HEK293 (cell line): ENCODE measurements around the gene NRIP1.

Experiments
- CTCF ChIA-PET: fragments of 350-600 bp; formaldehyde crosslinking; extraction: SDS; loops from one replicate; lab custom pipeline; 2021; ENCODE audit warnings: antibody characterized with exemption; lab: Yijun Ruan, JAX
- POLR2A ChIA-PET: fragments of 300-600 bp; formaldehyde crosslinking; extraction: SDS; loops from one replicate; lab custom pipeline; 2020; ENCODE audit warnings: antibody characterized with exemption, inconsistent platforms; lab: Yijun Ruan, JAX
- H3K27ac ChIP-seq: fragments of 200-500 bp; sonication (Bioruptor generic); 2 replicates; pipeline ENCODE4 v1.5.1; 2014; ENCODE audit warnings: low read depth, low read length, control low read depth, inconsistent platforms; ENCODE audit errors: extremely low read depth
- H3K36me3 ChIP-seq, 2 experiments: fragments of 200-500 bp in 1 of 2; sonication (Bioruptor generic) in 1 of 2; 1 replicate in 1 of 2; 2 replicates in 1 of 2; pipeline ENCODE4 v1.5.1; 2014 to 2017; ENCODE audit warnings: inconsistent platforms in 2 of 2, low read length in 2 of 2; ENCODE audit not compliant: control insufficient read depth in 2 of 2, insufficient read depth in 1 of 2
- H3K4me1 ChIP-seq: fragments of 200-500 bp; sonication (Bioruptor generic); 2 replicates; pipeline ENCODE4 v1.5.1; 2014; ENCODE audit warnings: mild to moderate bottlenecking, low read length, inconsistent platforms; ENCODE audit not compliant: control insufficient read depth, insufficient read depth
- H3K4me3 ChIP-seq: 2 replicates; pipeline ENCODE4 v1.5.1; 2011; ENCODE audit warnings: low read depth, mild to moderate bottlenecking, control low read depth, low read length, moderate library complexity
- H3K9me3 ChIP-seq: fragments of 200-500 bp; sonication (Bioruptor generic); 2 replicates; pipeline ENCODE4 v1.5.1; 2014; ENCODE audit warnings: low read depth, low read length, inconsistent platforms; ENCODE audit not compliant: control insufficient read depth, insufficient read depth
- FEZF1 ChIP-seq: fragments of 450-650 bp; formaldehyde crosslinking; IDR thresholded peaks from 2 replicates; pipeline ENCODE4 v1.5.1; 2016; ENCODE audit warnings: missing biosample characterization, missing genetic modification characterization
- OVOL3 ChIP-seq: fragments of 450-650 bp; formaldehyde crosslinking; IDR thresholded peaks from 2 replicates; pipeline ENCODE4 v1.5.1; 2016; ENCODE audit warnings: missing biosample characterization, missing genetic modification characterization
- TCF7L2 ChIP-seq: IDR thresholded peaks from 2 replicates; pipeline ENCODE4 v1.6.1; 2011; ENCODE audit warnings: low read depth, mild to moderate bottlenecking, inconsistent platforms, low read length, moderate library complexity, borderline replicate concordance
- ZBTB7A ChIP-seq: fragments of 450-650 bp; formaldehyde crosslinking; IDR thresholded peaks from 2 replicates; pipeline ENCODE4 v1.5.1; 2016; ENCODE audit warnings: low read depth, missing biosample characterization, missing genetic modification characterization
- ZFP41 ChIP-seq: fragments of 450-650 bp; formaldehyde crosslinking; IDR thresholded peaks from 2 replicates; pipeline ENCODE4 v1.5.1; 2016; ENCODE audit warnings: missing biosample characterization, missing genetic modification characterization, borderline replicate concordance
- ZNF114 ChIP-seq: fragments of 450-650 bp; formaldehyde crosslinking; IDR thresholded peaks from 2 replicates; pipeline ENCODE4 v1.5.0; 2017; ENCODE audit warnings: missing biosample characterization, missing genetic modification characterization
- ZNF121 ChIP-seq: fragments of 450-650 bp; formaldehyde crosslinking; IDR thresholded peaks from 2 replicates; pipeline ENCODE4 v1.5.1; 2016; ENCODE audit warnings: missing biosample characterization, missing genetic modification characterization
- ZNF138 ChIP-seq: fragments of 450-650 bp; formaldehyde crosslinking; IDR thresholded peaks from 2 replicates; pipeline ENCODE4 v1.5.1; 2016; ENCODE audit warnings: missing biosample characterization, missing genetic modification characterization, borderline replicate concordance
- ZNF211 ChIP-seq: fragments of 450-650 bp; formaldehyde crosslinking; IDR thresholded peaks from 2 replicates; pipeline ENCODE4 v1.5.1; 2016; ENCODE audit warnings: low read depth, missing biosample characterization, missing genetic modification characterization
- ZNF324 ChIP-seq: fragments of 450-650 bp; formaldehyde crosslinking; IDR thresholded peaks from 2 replicates; pipeline ENCODE4 v1.5.1; 2016; ENCODE audit warnings: missing biosample characterization, missing genetic modification characterization
- ZNF341 ChIP-seq: fragments of 450-650 bp; formaldehyde crosslinking; IDR thresholded peaks from 2 replicates; pipeline ENCODE4; 2016; ENCODE audit warnings: low read depth, missing biosample characterization, missing genetic modification characterization
- ZNF350 ChIP-seq: fragments of 450-650 bp; formaldehyde crosslinking; IDR thresholded peaks from 2 replicates; pipeline ENCODE4 v1.5.0; 2017; ENCODE audit warnings: missing biosample characterization, mild to moderate bottlenecking, missing genetic modification characterization
- ZNF391 ChIP-seq: fragments of 450-650 bp; formaldehyde crosslinking; IDR thresholded peaks from 2 replicates; pipeline ENCODE4 v1.5.1; 2016; ENCODE audit warnings: low read depth, missing biosample characterization, missing genetic modification characterization, borderline replicate concordance
- ZNF514 ChIP-seq: fragments of 450-650 bp; formaldehyde crosslinking; IDR thresholded peaks from 2 replicates; pipeline ENCODE4 v1.5.1; 2016; ENCODE audit warnings: missing biosample characterization, missing genetic modification characterization
- ZNF600 ChIP-seq: fragments of 450-650 bp; formaldehyde crosslinking; IDR thresholded peaks from 2 replicates; pipeline ENCODE4 v1.5.1; 2016; ENCODE audit warnings: missing biosample characterization, missing genetic modification characterization
- ZNF626 ChIP-seq: fragments of 450-650 bp; sonication (Bioruptor Pico); formaldehyde crosslinking; IDR thresholded peaks from 2 replicates; pipeline ENCODE4 v1.5.1; 2018; ENCODE audit warnings: missing biosample characterization, missing genetic modification characterization, inconsistent platforms
- ZNF660 ChIP-seq: fragments of 450-650 bp; IDR thresholded peaks from 2 replicates; pipeline ENCODE4 v1.5.1; 2018; ENCODE audit warnings: missing biosample characterization, mild to moderate bottlenecking, missing genetic modification characterization
- ZNF792 ChIP-seq: fragments of 450-650 bp; formaldehyde crosslinking; IDR thresholded peaks from 2 replicates; pipeline ENCODE4 v1.5.1; 2016; ENCODE audit warnings: missing biosample characterization, missing genetic modification characterization
- ZSCAN23 ChIP-seq: fragments of 450-650 bp; formaldehyde crosslinking; IDR thresholded peaks from 2 replicates; pipeline ENCODE4 v1.5.1; 2016; ENCODE audit warnings: missing biosample characterization, missing genetic modification characterization
- TF ChIP-seq, protein P1 (sequence below): fragments of 450-650 bp; formaldehyde crosslinking; IDR thresholded peaks from 2 replicates; pipeline ENCODE4 v1.5.1; 2016; ENCODE audit warnings: missing biosample characterization, missing genetic modification characterization
- TF ChIP-seq, protein P2 (sequence below): fragments of 450-650 bp; formaldehyde crosslinking; IDR thresholded peaks from 2 replicates; pipeline ENCODE4 v1.5.1; 2016; ENCODE audit warnings: missing biosample characterization, missing genetic modification characterization

NRIP1 gene

DNA sequence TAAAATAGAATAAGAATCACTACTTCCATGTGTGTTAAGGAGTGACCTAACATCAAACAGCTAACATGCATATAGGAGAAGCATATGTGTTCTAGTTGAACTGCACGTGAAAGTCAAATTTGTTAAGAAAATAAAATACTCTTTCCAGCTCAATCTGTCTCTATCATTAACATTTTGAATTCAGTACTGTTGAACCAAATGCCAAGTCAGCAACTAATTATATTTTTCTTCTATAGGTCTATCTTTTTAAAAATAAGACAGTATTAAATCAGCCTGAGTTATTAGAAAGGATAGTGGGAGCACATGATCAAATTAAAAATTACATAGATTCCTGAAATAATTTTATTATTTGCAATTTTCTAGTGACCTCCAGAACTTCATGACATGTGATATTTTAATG lies 141.8 kb downstream of the NRIP1 start:
- CTCF ChIA-PET = no interaction called here
- TF ChIP-seq, protein P1, sequence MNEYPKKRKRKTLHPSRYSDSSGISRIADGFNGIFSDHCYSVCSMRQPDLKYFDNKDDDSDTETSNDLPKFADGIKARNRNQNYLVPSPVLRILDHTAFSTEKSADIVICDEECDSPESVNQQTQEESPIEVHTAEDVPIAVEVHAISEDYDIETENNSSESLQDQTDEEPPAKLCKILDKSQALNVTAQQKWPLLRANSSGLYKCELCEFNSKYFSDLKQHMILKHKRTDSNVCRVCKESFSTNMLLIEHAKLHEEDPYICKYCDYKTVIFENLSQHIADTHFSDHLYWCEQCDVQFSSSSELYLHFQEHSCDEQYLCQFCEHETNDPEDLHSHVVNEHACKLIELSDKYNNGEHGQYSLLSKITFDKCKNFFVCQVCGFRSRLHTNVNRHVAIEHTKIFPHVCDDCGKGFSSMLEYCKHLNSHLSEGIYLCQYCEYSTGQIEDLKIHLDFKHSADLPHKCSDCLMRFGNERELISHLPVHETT = no peak
- H3K36me3 ChIP-seq = no peaks in the 10 kb centered on the region
- POLR2A ChIA-PET = no interaction called here
- no peaks in the 10 kb centered on the region for H3K9me3 ChIP-seq
- no peak overlapping the region for H3K4me3 ChIP-seq
- no peaks in the 10 kb centered on the region for H3K4me1 ChIP-seq
- no peak overlapping the region for H3K27ac ChIP-seq

DNA sequence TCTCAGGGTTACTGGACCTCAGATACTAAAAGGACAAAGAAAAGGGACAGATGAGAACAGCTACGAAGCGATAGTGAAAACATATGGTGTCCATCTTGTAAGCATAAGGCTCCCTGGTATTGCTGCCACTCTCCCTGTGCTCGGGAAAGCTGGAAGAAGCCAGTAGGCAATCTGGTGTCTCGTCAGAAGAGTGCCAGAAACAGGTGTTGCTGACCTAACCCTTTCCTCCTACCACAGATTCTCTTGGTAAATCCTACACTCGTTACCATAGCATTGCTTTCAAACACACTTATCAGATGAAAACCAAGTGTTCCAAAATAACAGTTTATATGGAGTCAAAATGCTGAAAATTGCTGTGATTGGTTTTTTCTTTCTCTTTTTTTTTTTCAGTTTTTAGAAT lies 146.3 kb downstream of the NRIP1 start:
- Histone ChIP-seq H3K4me1 (no peaks in the 10 kb centered on the region), H3K9me3 (no peaks in the 10 kb centered on the region)
- POLR2A ChIA-PET = no interaction called here
- no peak for TF ChIP-seq ZNF350
- TF ChIP-seq ZNF138 (tag by site-specific recombination) = no peak
- TF ChIP-seq, all 188 proteins: peak for 0
- Histone ChIP-seq H3K36me3 (no peaks in the 10 kb centered on the region), H3K27ac (no peak overlapping the region), H3K4me3 (no peak overlapping the region)
- CTCF ChIA-PET = interaction anchor here (0.6 kb wide), 1 partner anchor 54 kb away, joined by 4 read pairs; no protein-coding TSS in a partner anchor

DNA sequence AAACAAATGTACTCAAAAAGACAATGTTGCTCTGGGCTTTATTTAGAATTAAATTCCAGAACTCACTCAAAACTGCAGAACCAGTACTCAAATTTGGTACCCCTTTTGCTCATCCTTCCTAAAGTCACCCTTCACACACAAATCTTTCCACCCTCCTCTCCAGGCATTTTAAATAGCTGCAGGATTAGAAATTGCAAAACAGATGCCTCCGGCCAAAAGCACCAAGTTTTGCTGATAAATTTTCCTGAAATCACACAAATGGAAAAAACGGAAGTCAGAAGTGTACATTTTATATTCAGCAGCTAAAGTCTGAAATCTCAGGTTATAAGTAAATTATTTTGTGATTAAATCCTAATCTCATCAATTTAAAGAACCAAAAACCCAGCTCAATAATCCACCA lies 147.0 kb downstream of the NRIP1 start:
- CTCF ChIA-PET = interaction anchor here (0.9 kb wide), 1 partner anchor 41 kb away, joined by 3 read pairs; no protein-coding TSS in a partner anchor
- TF ChIP-seq ZBTB7A = no peak
- TF ChIP-seq ZNF391 = no peak
- Histone ChIP-seq H3K36me3 (no peaks in the 10 kb centered on the region), H3K4me1 (no peaks in the 10 kb centered on the region), H3K4me3 (no peak overlapping the region), H3K27ac (no peak overlapping the region), H3K9me3 (no peaks in the 10 kb centered on the region)
- POLR2A ChIA-PET = no interaction called here

DNA sequence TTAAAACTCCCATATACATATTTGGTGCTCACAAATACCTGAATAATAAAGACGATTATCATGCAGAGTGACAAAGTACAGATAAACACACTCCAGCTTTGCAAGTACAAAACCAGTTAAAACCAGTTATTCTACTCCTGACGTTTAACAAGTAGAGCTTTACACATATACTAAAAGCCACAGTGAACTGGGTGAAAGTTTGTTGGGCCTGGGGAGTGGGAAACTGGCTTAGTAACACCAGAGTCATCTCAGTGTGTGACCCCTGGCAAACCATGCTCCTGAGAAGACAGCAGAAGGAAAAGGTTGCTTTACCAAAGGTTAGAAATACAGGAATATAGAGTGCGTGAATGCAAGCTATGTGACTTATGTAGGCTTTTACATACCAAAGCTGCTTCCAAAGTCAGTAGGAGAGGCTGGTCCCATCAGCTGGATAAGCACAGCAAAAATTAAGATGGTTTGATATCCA lies 148.1 kb downstream of the NRIP1 start:
- Histone ChIP-seq H3K4me1 (no peaks in the 10 kb centered on the region), H3K4me3 (no peak overlapping the region), H3K27ac (no peak overlapping the region), H3K36me3 (no peaks in the 10 kb centered on the region), H3K9me3 (no peaks in the 10 kb centered on the region)
- no peak for TF ChIP-seq ZFP41 (tag by site-specific recombination)
- TF ChIP-seq, protein P2, sequence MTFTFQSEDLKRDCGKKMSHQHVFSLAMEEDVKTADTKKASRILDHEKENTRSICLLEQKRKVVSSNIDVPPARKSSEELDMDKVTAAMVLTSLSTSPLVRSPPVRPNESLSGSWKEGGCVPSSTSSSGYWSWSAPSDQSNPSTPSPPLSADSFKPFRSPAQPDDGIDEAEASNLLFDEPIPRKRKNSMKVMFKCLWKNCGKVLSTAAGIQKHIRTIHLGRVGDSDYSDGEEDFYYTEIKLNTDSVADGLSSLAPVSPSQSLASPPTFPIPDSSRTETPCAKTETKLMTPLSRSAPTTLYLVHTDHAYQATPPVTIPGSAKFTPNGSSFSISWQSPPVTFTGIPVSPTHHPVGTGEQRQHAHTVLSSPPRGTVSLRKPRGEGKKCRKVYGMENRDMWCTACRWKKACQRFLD = no peak
- TF ChIP-seq ZSCAN23 (tag by site-specific recombination) = no peak
- no peak for TF ChIP-seq ZNF626 (tag by site-specific recombination)
- TF ChIP-seq TCF7L2 = no peak
- TF ChIP-seq ZNF324 (tag by site-specific recombination) = no peak
- TF ChIP-seq FEZF1 = no peak
- no peak for TF ChIP-seq ZNF341 (tag by site-specific recombination)
- TF ChIP-seq, protein P1 = no peak
- no peak for TF ChIP-seq ZNF600 (tag by site-specific recombination)
- no peak for TF ChIP-seq ZNF211
- no peak for TF ChIP-seq ZNF114 (tag by site-specific recombination)
- TF ChIP-seq OVOL3 (tag by site-specific recombination) = no peak
- TF ChIP-seq ZNF792 (tag by site-specific recombination) = no peak
- TF ChIP-seq ZNF121 (tag by site-specific recombination) = no peak
- TF ChIP-seq ZNF514 (tag by site-specific recombination) = no peak
- TF ChIP-seq ZNF660 (tag by site-specific recombination) = no peak
- CTCF ChIA-PET = no interaction called here
- POLR2A ChIA-PET = no interaction called here
